Fibroblast of lung (primary cell): ENCODE data around the gene HNRNPU. TPM values are rescaled to one million over a fixed set of nuclear protein-coding genes. Genes with fewer than 3 reads are reported as not detected.

ENCODE experiments used
- DNase-seq, 2 donors: peaks; one replicate each; pipeline versions ENCODE4 v3.0.0 to v3.0.0-alpha.2; 2010; ENCODE audit warnings: low read depth in 2 of 2
- H2AFZ ChIP-seq: 2 replicates; pipeline ENCODE4 v1.5.1; 2012; ENCODE audit warnings: low read length, control low read depth, inconsistent platforms
- H3K27ac ChIP-seq: 2 replicates; pipeline ENCODE4 v1.5.1; 2011; ENCODE audit warnings: low read length, control low read depth; ENCODE audit not compliant: insufficient read depth
- H3K27me3 ChIP-seq: 2 replicates; pipeline ENCODE4 v1.5.1; 2011; ENCODE audit warnings: mild to moderate bottlenecking, low read length; ENCODE audit not compliant: control insufficient read depth, insufficient read depth
- H3K36me3 ChIP-seq: 2 replicates; pipeline ENCODE4 v1.5.1; 2011; ENCODE audit warnings: low read length; ENCODE audit not compliant: control insufficient read depth, insufficient read depth
- H3K4me1 ChIP-seq: 2 replicates; pipeline ENCODE4 v1.5.1; 2011; ENCODE audit warnings: low read length; ENCODE audit not compliant: control insufficient read depth, insufficient read depth; ENCODE audit errors: extremely low read depth
- H3K4me2 ChIP-seq: 2 replicates; pipeline ENCODE4 v1.5.1; 2011; ENCODE audit warnings: low read length, control low read depth; ENCODE audit not compliant: insufficient read depth; ENCODE audit errors: extremely low read depth
- H3K4me3 ChIP-seq, 4 experiments: fragments of 200-600 bp in 1 of 4; sonication (generic) in 1 of 4; replicated peaks in 1 of 4; 2 replicates each; pipeline ENCODE4 v1.5.1; 2011 to 2016; ENCODE audit warnings: low read length in 4 of 4, low read depth in 3 of 4, mild to moderate bottlenecking in 3 of 4, control low read depth in 2 of 4, inconsistent platforms in 1 of 4, mixed read lengths in 1 of 4; ENCODE audit not compliant: insufficient read depth in 1 of 4; ENCODE audit errors: control extremely low read depth in 1 of 4
- H3K79me2 ChIP-seq: 2 replicates; pipeline ENCODE4 v1.5.1; 2012; ENCODE audit warnings: mild to moderate bottlenecking, low read length, inconsistent platforms; ENCODE audit not compliant: control insufficient read depth, insufficient read depth
- H3K9ac ChIP-seq: 2 replicates; pipeline ENCODE4 v1.5.1; 2011; ENCODE audit warnings: mild to moderate bottlenecking, low read length, control low read depth; ENCODE audit not compliant: insufficient read depth
- H3K9me3 ChIP-seq: 2 replicates; pipeline ENCODE4 v1.5.1; 2012; ENCODE audit warnings: low read depth, low read length; ENCODE audit not compliant: control insufficient read depth, insufficient read depth
- H4K20me1 ChIP-seq: 2 replicates; pipeline ENCODE4 v1.5.1; 2011; ENCODE audit warnings: low read length; ENCODE audit not compliant: control insufficient read depth, insufficient read depth; ENCODE audit errors: extremely low read depth
- EZH2 ChIP-seq: IDR thresholded peaks from 2 replicates; pipeline ENCODE4 v1.5.1; 2012; ENCODE audit warnings: low read length, control low read depth, mild to moderate bottlenecking; ENCODE audit errors: missing control alignments
- polyA plus RNA-seq, 2 donors: library from polyadenylated mRNA; depleted of rRNA in 1 of 2; stranded (reverse) in 1 of 2; unstranded in 1 of 2; fragments of >200 nt; gene quantifications; 2 replicates each; pipeline ENCODE4 v1.2.1, GENCODE V29; 2011 to 2012; ENCODE audit warnings: missing spikeins in 1 of 2
- total RNA-seq: library from RNA; depleted of rRNA; stranded (reverse); fragments of >200 nt; gene quantifications from 2 replicates; pipeline ENCODE4 v1.2.1, GENCODE V29; 2014
- TF ChIP-seq, protein P1 (sequence below), 2 donors: IDR thresholded peaks in 1 of 2; conservative IDR thresholded peaks in 1 of 2; 1 replicate in 1 of 2; 2 replicates in 1 of 2; pipeline ENCODE4 v1.5.1; 2011 to 2012; ENCODE audit warnings: low read length in 2 of 2, control low read depth in 1 of 2, inconsistent platforms in 1 of 2, low read depth in 1 of 2, mild to moderate bottlenecking in 1 of 2

The HNRNPU gene
- total and polyA plus RNA-seq, 2 donors (not counting 1 experiment from before 2014, with no cell fraction given): 231 to 383 TPM

DNA sequence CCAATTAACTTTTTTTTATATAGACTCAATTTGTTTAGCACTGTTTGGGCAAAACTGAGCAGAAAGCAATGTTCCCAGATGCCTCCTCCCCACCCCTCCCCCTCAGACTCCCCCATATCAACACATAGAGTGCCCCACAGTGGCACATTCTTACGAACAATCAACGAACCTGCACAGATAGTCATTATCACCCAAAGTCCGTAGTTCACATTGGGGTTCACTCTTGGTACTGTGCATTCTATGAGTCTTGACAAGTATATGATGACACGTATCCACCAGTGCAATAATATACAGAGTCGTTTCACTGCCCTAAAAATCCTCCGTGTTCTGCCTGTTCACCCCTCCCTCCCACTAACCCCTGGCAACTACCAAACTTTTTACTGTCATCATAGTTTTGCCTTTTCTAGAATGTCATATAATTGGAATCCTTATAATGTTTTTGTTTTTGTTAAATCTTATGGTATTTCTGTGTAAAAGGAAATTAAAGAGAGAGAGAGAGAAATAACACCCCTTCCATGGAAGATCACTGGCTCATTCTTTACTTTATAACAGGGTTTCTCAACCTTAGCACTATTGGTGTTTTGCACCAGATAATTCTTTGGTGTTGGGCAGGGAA lies 37.2 kb upstream of the HNRNPU start:
- no peak for DNase-seq
- no peak overlapping the region for H3K9ac ChIP-seq
- no peaks in the 10 kb centered on the region for H4K20me1 ChIP-seq
- H3K4me3 ChIP-seq: no peak overlapping the region
- H3K79me2 ChIP-seq: no peaks in the 10 kb centered on the region
- no peaks in the 10 kb centered on the region for H3K4me1 ChIP-seq
- H2AFZ ChIP-seq: no peak overlapping the region
- no peaks in the 10 kb centered on the region for H3K9me3 ChIP-seq
- H3K27ac ChIP-seq: no peak overlapping the region
- TF ChIP-seq, protein P1, sequence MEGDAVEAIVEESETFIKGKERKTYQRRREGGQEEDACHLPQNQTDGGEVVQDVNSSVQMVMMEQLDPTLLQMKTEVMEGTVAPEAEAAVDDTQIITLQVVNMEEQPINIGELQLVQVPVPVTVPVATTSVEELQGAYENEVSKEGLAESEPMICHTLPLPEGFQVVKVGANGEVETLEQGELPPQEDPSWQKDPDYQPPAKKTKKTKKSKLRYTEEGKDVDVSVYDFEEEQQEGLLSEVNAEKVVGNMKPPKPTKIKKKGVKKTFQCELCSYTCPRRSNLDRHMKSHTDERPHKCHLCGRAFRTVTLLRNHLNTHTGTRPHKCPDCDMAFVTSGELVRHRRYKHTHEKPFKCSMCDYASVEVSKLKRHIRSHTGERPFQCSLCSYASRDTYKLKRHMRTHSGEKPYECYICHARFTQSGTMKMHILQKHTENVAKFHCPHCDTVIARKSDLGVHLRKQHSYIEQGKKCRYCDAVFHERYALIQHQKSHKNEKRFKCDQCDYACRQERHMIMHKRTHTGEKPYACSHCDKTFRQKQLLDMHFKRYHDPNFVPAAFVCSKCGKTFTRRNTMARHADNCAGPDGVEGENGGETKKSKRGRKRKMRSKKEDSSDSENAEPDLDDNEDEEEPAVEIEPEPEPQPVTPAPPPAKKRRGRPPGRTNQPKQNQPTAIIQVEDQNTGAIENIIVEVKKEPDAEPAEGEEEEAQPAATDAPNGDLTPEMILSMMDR (conservative IDR thresholded peaks at IDR 0.05 in 1 of 2, IDR thresholded peaks at IDR 0.05 in 1 of 2; ENCODE audit: low read depth in 1 of 2, low read length in 2 of 2): no peak
- no peak for TF ChIP-seq EZH2
- no peak overlapping the region for H3K4me2 ChIP-seq
- H3K36me3 ChIP-seq: no peaks in the 10 kb centered on the region
- H3K27me3 ChIP-seq: no peaks in the 10 kb centered on the region

DNA sequence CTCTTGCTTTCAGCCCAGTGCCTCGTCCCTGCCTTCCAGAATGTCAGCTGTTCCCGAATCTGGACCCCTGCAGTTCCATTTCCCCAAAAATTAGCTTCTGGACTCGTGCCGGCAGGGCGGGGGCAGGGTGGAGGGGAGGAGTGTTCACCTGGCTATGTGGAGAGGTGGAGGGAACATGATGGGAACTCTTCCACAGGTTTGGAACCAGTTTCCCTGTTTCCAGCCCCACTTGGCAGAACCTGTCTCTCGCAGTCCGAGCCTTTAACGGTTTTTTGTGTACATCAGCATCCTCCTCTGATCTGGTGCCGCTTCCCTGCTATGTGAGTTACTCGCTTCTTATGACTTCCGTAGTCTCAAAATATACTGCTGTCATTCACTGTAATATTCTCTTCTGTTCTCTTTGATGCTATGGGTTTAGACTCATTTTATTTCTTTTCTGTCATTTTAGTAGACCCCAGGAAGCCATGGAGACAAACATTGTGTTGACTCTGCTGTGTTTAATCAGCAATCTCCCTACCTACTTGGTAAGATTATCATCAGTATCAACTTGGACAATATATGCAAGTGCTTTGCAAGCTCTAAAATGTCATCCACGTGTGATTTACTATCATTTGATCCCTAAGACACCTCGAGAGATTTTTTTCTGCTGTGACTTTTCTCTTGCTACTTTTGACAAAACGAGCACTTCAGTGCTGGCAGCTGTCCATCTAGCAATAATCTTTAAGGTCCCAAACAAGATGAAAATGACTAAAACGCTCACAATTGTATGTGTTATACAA lies 33.3 kb upstream of the HNRNPU start:
- Histone ChIP-seq H3K36me3 (no peaks in the 10 kb centered on the region), H3K9me3 (no peaks in the 10 kb centered on the region), H3K9ac (no peak overlapping the region), H3K27ac (no peak overlapping the region), H3K4me2 (no peak overlapping the region), H3K4me1 (no peaks in the 10 kb centered on the region), H3K4me3 (no peak overlapping the region), H4K20me1 (no peaks in the 10 kb centered on the region), H3K79me2 (no peaks in the 10 kb centered on the region), H2AFZ (no peak overlapping the region), H3K27me3 (no peaks in the 10 kb centered on the region)
- no peak for DNase-seq
- no peak for TF ChIP-seq EZH2
- TF ChIP-seq, protein P1 (conservative IDR thresholded peaks at IDR 0.05 in 1 of 2, IDR thresholded peaks at IDR 0.05 in 1 of 2; ENCODE audit: low read depth in 1 of 2, low read length in 2 of 2): no peak

DNA sequence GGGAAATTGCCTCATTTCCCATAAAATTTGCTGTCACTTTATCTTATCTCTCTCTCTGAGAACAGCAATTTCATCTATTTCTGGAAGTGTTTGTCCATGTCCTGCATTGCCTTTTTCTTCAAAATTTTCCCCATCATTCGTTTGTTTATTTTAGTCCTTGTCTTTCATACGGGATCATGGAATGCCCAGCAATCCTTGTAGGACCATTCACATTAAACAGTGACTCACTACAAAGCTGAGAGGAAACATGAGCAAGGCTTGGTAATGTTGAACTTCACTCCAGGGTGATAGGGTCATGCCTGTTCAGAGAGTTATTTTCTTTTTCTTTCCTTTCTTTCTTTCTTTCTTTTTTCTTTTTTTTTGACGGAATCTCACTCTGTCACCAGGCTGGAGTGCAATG lies 32.2 kb upstream of the HNRNPU start:
- Histone ChIP-seq H3K27me3 (no peaks in the 10 kb centered on the region), H3K4me3 (no peak overlapping the region), H3K4me2 (no peak overlapping the region), H3K79me2 (no peaks in the 10 kb centered on the region), H3K4me1 (no peaks in the 10 kb centered on the region), H3K9me3 (no peaks in the 10 kb centered on the region), H3K27ac (no peak overlapping the region), H2AFZ (no peak overlapping the region), H3K36me3 (no peaks in the 10 kb centered on the region), H3K9ac (no peak overlapping the region), H4K20me1 (no peaks in the 10 kb centered on the region)
- no peak for TF ChIP-seq EZH2
- TF ChIP-seq, protein P1 (conservative IDR thresholded peaks at IDR 0.05 in 1 of 2, IDR thresholded peaks at IDR 0.05 in 1 of 2; ENCODE audit: low read depth in 1 of 2, low read length in 2 of 2): no peak
- DNase-seq: peak; percentile 79 to 91
